Suprapubic skin (tissue), 4 donors: ENCODE data around the gene LMF1.

Experiments
- CTCF ChIP-seq, 2 donors: fragments of 200-600 bp in 1 of 2; fragments of 450-650 bp in 1 of 2; sonication (generic) in 1 of 2; IDR thresholded peaks; one replicate each; pipeline ENCODE4 v1.5.1; 2016 to 2019; ENCODE audit warnings: antibody characterized with exemption in 2 of 2, mild to moderate bottlenecking in 1 of 2, moderate library complexity in 1 of 2
- POLR2A ChIP-seq, 2 donors: fragments of 450-650 bp; IDR thresholded peaks; one replicate each; pipeline ENCODE4 v1.6.1; 2017; ENCODE audit warnings: antibody characterized with exemption in 2 of 2, mild to moderate bottlenecking in 2 of 2, moderate library complexity in 2 of 2
- POLR2AphosphoS5 ChIP-seq, 3 donors: sonication (generic); formaldehyde crosslinking; IDR thresholded peaks; one replicate each; pipeline ENCODE4 v1.6.1; 2017; ENCODE audit warnings: antibody characterized with exemption in 3 of 3

GRCh38 chr16:910181-910580 lies 60.6 kb downstream of the LMF1 start:
- TF ChIP-seq CTCF (IDR thresholded peaks at IDR 0.05), result no peak
- no peak for TF ChIP-seq POLR2AphosphoS5 (IDR thresholded peaks at IDR 0.05)
- TF ChIP-seq POLR2A (IDR thresholded peaks at IDR 0.05), result no peak
